GM12892 (cell line): ENCODE results near the gene NADK.

Experiments
- DNase-seq: peaks from one replicate; pipeline ENCODE4 v3.0.0; 2011; ENCODE audit not compliant: insufficient read length
- FAIRE-seq: peaks from 2 replicates; lab custom pipeline; 2011; peaks lifted over from hg19 to GRCh38; lab: Jason Lieb, UNC
- POLR2A ChIP-seq: IDR thresholded peaks from 2 replicates; pipeline ENCODE4 v1.6.1; 2011; ENCODE audit warnings: low read depth, low read length, control low read depth
- POLR2AphosphoS5 ChIP-seq: IDR thresholded peaks from 2 replicates; pipeline ENCODE4 v1.6.1; 2011; ENCODE audit warnings: low read depth, low read length, control low read depth
- TAF1 ChIP-seq: IDR thresholded peaks from 2 replicates; pipeline ENCODE4 v1.6.1; 2011; ENCODE audit warnings: low read depth, mild to moderate bottlenecking, control low read depth, low read length, borderline replicate concordance

NADK gene

DNA sequence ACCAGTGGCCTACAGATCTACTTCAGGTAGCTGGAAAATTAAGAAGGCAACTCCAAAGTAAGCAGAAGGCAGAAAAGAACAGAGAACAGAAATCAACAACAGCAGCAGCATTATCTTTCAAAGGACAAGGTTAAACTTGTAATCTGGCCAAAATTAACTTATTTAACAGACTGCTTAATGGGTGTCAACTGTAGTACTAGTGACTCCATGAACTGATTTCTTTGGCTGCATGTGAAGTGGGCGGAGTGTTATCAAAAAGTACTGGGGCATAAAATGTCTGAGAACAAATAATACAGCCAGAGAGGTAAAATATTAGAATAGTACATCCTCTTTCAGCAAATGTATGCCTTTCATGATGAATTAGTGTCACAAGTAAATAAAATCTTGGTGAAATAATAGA lies 24.6 kb upstream of the NADK start:
- no peak for TF ChIP-seq POLR2A
- no peak for DNase-seq
- FAIRE-seq, result no peak

- peak; percentile 52 for DNase-seq
- peak; percentile 79 for FAIRE-seq
- TF ChIP-seq TAF1 (no peak), POLR2AphosphoS5 (no peak)
Measured at GRCh38 chr1:1799716-1800115, 21.4 kb upstream of the NADK start.

DNA sequence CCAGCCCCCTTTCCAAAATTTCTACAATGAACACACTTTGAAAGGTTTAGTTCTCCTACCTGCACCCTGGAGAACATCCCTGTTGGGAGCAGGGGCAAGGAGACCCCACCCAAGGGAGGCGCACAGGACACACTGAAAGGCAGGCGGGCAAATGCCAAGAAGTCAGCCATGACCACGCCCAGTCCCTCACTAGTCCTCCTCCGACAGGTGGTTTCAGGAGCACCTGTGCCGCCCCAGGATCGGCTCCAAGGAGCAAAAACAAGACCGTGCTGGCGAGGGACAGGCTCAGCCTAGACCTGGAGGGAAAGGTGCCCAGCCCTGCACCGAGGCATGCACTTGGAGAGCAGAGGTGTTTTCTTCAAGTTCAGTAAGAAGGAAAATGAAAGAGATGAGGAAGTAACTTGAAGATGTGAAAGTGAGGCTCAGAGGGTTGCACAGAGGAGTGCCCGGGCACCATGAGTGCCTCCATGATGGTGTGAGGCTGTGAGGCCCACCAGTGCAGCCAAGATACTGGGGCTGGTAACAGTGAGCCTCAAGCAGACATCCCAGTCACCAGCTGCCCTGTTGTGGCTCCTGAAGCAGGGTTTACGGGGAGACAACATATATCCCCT lies 19.6 kb upstream of the NADK start:
- no peak for FAIRE-seq
- no peak for DNase-seq
- TF ChIP-seq TAF1 (no peak), POLR2A (no peak), POLR2AphosphoS5 (no peak)

GRCh38 chr1:1796466-1796865 lies 18.2 kb upstream of the NADK start:
- TF ChIP-seq POLR2A, result no peak
- TF ChIP-seq POLR2AphosphoS5, result no peak
- no peak for TF ChIP-seq TAF1
- DNase-seq (no peak), FAIRE-seq (no peak)

DNA sequence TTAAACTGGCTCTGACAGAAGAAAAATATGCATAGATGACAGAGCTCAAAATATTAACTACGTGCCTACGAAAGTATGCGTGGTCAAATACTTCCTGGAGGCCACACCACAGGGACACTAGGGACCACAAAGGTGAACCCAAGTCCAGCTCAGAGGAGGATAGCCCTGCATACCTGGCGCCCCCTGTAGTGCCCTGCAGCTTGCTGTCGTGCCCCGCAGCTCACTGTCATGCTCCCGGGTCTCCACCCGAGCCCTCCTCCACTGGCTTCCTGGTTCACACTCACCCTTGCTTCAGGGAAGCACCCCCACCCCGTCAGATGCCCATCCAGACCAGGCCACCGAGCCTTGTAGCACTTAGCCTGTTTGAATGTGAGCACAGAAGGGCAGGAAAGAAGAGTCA lies 16.7 kb upstream of the NADK start:
- TF ChIP-seq TAF1, result no peak
- no peak for TF ChIP-seq POLR2A
- no peak for TF ChIP-seq POLR2AphosphoS5
- FAIRE-seq, result no peak
- no peak for DNase-seq

DNA sequence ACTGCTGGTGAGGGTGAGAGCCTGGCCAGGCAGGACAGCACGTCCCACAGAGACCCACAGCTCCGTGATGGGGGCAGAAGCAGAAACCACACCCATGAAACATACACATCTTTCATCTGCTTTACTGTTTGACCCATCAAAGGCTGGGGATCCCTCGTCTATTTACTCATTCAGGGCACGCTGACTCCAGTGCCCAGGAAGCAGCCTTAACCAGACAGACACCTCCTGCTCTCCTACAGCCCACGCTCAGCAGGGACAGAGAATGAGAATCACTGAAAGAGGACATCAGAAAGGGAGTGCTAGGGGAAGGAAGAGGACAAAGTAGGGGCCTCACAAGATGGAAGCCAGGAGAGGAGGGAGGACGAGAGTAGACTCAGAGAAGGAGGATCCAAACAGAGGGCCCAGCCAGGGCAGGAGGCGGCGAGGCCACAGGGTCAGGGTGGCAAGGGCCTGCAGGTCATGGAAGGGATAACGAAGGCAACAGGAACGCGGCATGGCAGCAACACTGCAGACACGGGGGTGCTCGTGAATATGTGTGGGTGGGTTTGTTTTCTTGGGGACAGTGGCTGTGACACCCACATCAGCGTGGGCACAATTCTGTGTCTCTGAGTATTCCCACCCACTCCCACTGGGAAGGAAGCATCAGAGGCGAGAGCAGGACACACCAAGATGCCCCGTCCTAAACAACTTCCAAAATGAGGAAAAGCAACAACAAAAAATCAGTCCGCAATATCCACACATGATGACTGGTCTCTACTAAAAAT lies 15.4 kb upstream of the NADK start:
- TF ChIP-seq POLR2A, result no peak
- TF ChIP-seq TAF1, result no peak
- TF ChIP-seq POLR2AphosphoS5, result no peak
- DNase-seq (no peak), FAIRE-seq (no peak)

- TF ChIP-seq TAF1, result no peak
- TF ChIP-seq POLR2AphosphoS5, result no peak
- DNase-seq (no peak), FAIRE-seq (no peak)
Measured at GRCh38 chr1:1788646-1789431, 10.6 kb upstream of the NADK start.

DNA sequence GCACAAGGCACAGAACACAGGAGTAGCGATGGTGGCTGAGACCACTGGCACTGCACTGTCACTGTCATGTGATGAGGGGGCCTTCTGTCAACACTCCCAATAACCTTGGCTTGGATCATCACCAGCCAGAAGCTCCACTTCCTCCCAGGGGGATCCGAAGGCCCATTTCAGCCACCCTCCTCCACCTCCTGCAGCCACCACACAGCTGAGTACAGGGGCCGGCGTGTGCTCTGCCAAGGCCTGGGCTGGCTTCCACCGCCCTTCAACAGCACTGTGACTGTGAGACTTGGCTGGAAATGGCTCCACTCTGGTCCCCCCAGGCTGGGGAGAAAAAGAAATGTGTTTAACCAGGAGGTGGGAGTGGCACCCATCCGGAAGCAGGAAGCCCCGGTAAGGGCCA lies 9.9 kb upstream of the NADK start:
- FAIRE-seq, result no peak
- TF ChIP-seq TAF1, result no peak
- no peak for TF ChIP-seq POLR2AphosphoS5
- no peak for TF ChIP-seq POLR2A
- DNase-seq, result no peak

DNA sequence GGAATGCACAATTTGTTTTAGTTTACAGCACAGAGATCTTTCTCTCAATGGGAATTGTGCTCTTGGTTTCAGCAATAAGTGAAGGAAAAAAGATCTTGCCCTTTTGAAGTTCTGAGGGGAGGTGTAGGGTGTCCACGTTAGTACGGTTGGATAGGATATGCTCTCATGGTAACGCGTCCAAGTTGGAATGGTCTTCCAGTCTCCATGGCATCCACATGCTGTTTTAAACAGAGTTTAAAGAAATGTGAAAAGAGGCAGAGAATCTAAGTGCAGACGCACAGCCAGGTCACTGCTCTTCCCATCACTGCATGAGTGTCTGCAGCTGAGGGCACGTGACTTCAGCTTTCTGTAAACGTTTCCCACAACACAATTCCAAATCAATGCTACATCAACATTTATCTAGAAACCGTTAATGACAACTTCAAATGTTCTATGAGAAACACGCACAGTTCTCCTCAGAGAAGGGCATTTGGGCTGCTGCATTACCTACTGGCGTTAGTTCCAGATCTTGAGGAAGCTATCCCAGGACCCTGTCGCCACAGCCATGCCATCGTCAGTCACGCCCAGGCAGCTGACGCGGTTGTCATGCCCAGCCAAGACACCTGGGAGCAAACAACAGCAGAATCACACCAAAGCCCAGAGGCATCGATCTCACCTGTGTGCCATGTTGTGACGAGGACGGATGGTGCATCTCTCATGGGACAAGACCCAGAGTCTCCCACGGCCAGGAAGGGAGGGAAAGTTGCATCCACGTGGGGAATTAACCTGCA lies 8.8 kb upstream of the NADK start:
- no peak for FAIRE-seq
- DNase-seq, result no peak
- TF ChIP-seq TAF1, result no peak
- no peak for TF ChIP-seq POLR2A
- no peak for TF ChIP-seq POLR2AphosphoS5

GRCh38 chr1:1785666-1786065 lies 7.4 kb upstream of the NADK start:
- TF ChIP-seq POLR2AphosphoS5 (no peak), POLR2A (no peak), TAF1 (no peak)
- no peak for FAIRE-seq
- DNase-seq, result no peak

GRCh38 chr1:1784933-1785332 lies 6.7 kb upstream of the NADK start:
- no peak for FAIRE-seq

More at GRCh38 chr1:1784933-1785332, 6.7 kb upstream of the NADK start:
- DNase-seq, result no peak
- TF ChIP-seq POLR2A (no peak), POLR2AphosphoS5 (no peak), TAF1 (no peak)
